Bone marrow (tissue), 2 donors: Measurements from ENCODE around the gene LRRC8B.
"Not testable (repeated sequence)": the region's sequence is repeated elsewhere in the genome, so short reads cannot be mapped to it uniquely, and the experiment has no call there.

ENCODE experiments used
- DNase-seq, 2 donors: peaks; one replicate each; lab custom pipeline; 2025; lab: John Stamatoyannopoulos, UW

Gene LRRC8B

GRCh38 chr1:89525169-89525855, 683 bp downstream of the LRRC8B start:
- DNase-seq, result peak in 1 of 2 donors; percentile 59

GRCh38 chr1:89527256-89527655, 2.6 kb downstream of the LRRC8B start:
- no peak for DNase-seq

DNA sequence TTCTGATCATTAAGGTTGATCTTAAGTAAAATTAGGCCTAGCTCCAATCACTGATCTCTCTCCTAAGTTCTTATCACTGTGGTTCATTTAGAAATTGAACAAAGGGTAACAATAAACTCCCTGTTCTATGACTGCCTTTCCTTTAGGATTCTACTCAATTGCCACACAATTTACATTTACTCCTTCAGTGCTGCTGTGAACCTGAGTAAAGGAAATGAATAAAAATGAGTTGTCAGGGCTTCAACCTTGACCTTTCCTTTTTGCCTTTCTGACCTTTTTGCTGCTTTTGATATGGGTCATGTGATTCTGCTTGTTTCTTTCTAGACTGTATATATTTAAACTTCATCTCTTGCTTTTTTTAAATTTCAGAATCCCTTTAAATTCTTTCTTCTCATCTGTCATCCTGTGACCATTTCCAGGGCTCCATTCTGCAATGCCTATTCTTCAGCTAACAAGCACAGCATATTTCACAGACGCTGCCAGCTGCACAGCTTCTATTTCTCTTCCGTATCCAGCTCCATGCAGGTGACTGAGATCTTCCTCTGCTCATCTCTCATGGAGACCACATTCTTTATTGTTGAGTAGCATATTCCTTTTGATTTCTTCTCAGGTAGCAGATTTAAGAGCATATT, 3.2 kb downstream of the LRRC8B start:
- DNase-seq, result no peak

GRCh38 chr1:89528382-89528780, 3.8 kb downstream of the LRRC8B start:
- no peak for DNase-seq

GRCh38 chr1:89529196-89529595, 4.6 kb downstream of the LRRC8B start:
- no peak for DNase-seq

- no peak for DNase-seq
Observed at GRCh38 chr1:89530444-89531089, 5.9 kb downstream of the LRRC8B start.

DNA sequence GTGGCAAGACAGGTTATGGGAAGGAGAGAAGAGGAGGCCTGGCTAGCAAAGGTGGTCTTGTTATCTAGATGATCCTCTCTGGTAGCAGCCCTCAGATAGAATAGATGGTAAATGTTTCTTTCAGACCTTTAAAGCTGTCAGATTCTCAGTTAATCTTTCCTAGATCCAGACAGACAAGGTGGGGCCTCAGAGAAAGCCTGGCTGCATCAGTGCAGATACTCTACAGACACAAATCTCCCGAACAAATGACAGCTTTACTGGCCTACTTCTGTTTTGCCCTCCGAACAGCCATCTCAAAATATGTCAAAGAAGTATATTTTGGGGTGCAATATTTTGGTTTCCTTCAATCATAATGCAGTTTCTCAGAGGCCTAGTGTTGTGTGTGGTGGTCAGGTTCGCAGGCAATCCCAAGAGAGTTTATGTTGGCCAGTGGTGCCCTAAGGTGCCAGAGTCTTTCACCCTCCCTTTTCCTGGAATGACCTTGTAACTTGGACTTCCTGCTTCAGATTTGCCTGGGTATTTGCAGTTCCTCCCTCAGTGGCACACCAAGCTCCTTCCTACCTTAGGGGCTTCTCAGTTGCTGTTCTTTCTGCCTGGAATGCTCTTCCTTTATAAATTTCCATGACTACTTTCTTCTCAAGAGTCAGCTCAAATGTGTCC, 7.0 kb downstream of the LRRC8B start:
- DNase-seq, result no peak

GRCh38 chr1:89532228-89532627, 7.6 kb downstream of the LRRC8B start:
- no peak for DNase-seq

- DNase-seq, result no peak
Observed at GRCh38 chr1:89532866-89533265, 8.2 kb downstream of the LRRC8B start.

GRCh38 chr1:89535537-89535936, 10.9 kb downstream of the LRRC8B start:
- DNase-seq, result no peak

GRCh38 chr1:89536555-89537341, 12.1 kb downstream of the LRRC8B start:
- DNase-seq, result no peak

- DNase-seq, result peak in 1 of 2 donors; percentile 95
Observed at GRCh38 chr1:89538361-89538760, 13.7 kb downstream of the LRRC8B start.

- DNase-seq, result no peak
Observed at GRCh38 chr1:89539128-89539527, 14.5 kb downstream of the LRRC8B start.

- peak in 1 of 2 donors; percentile 49 for DNase-seq
Observed at GRCh38 chr1:89540406-89540970, 15.9 kb downstream of the LRRC8B start.

DNA sequence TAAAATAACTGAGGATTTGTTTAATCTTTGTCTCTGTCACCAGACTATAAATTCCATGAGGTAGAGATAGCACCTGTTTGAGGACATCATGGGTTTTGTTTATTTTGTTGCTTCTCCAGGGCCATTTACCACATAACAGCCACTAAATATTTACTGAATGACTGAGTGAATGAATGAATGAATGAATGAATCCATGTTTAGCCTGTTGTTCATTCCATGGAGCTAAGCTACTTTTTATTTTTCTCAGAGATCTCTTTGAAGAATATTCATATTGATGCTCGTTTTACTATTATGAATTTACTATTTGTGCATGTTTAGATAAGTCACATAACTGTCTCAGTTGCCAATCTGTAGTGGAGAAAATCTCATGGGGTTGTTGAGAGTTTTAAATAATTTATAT, 17.7 kb downstream of the LRRC8B start:
- no peak for DNase-seq

DNA sequence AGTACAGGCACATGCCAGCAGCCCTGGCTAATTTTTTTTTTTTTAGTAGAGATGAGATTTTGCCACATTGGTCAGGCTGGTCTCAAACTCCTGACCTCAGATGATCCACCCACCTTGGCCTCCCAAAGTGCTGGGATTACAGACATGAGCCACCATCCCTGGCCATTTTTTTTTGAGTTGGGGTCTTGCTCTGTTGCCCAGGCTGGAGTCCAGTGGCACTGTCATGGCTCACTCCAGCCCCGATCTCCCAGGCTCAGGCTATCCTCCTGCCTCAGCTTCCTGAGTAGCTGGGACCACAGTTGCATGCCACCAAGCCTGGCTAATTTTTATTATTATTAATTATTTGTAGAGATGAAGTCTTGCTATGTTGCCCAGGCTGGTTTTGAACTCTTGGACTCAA, 19.0 kb downstream of the LRRC8B start:
- DNase-seq, result not testable (repeated sequence)

- DNase-seq, result peak in 1 of 2 donors; percentile 83
Observed at GRCh38 chr1:89545264-89546038, 20.8 kb downstream of the LRRC8B start.

DNA sequence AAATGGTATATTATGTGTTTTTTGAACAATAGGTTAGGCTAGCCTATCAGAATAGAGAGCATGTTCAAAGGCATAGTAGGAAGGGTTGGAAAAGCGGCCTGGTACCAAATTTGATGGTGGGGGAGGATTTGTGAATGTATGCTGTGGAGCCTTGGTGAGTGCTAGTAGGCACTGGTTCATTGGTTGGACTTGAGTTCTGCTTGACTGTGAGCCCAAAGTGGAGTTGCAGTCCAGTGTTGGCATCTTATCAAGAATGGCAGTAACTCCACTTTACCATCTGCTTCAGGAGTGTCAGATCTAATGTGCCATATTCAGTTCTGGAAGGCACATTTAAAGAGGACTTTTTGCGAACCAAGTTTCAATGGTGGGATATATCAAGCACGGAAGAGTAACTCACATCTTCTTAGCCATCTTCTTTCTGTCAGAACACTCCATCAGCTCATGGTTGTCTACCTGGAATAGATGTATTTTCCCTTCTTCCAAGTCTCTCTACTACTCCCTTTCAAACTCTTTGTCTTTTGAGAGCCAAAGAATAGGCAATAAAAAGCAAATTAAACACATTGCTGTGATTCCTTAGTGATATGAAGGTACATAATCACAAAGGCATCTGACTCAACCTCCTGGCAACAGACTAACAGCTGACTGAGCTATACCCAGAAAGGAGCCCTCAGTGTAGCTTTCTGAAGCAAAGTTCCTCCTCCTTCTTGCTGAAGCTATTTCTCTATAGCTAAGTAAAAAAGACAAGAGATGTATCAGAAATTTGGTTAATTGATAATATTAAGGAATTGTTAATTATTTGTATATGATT, 21.7 kb downstream of the LRRC8B start:
- peak in 1 of 2 donors; percentile 27 for DNase-seq

DNA sequence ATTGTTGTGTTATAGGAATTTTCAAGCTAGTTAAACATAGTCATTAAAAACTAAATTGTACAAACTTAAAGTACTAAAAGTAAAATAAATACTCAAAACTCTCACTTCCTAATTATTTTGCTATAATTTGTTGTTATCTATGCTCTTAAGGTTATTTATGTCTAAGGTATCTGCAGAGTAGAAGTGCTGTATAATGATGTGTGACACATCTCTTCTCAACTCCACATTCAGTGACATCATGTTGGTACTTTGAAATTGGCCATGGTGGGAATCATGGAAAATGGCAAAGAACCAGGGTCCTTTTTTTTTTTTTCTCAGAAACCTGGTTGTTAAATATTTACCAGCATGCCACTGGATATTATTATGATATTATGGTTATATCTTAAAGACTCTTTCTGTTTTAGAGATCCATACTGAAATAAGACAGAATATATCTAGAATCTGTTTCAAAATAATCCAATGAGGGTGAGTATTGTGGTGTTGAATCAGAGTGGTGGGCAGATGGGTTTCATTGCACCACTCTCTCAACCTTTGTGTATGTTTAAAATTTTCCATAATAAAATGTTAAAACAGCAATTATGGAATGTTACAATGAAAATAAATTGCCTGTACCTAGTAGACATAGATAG, 22.4 kb downstream of the LRRC8B start:
- no peak for DNase-seq
